ENCODE measurements around the gene TACO1. TPM values are rescaled to one million over a fixed set of nuclear protein-coding genes. Genes with fewer than 3 reads are reported as not detected.

TACO1 gene
- total and polyA plus RNA-seq, 2 of the 8 experiments (the other 6 are each of a cell fraction or from before 2014, with no cell fraction given) = 19.1 to 23.6 TPM

DNA sequence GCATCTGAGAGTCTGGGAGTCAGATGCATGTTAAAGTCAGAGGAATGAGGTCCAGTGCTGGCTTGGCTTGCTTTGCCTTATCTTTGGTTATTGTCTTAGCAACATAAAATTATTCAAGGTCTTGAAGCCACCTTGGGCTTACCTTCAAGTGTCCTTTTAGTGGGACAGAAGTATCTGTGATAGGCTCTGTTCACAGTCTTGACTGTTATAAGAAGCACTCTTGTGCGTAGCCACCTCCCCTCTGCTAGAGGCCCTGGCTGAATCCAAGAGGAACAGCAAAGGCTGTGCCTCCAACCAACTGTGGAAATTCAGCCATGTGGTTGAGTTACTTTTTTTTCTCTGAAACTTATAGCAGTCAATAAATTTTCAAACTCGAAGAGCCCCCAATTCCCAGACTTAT lies 13.0 kb downstream of the TACO1 start:
- H4K20me1 ChIP-seq (replicated peaks in 1 of 2; ENCODE audit: control insufficient read depth in 1 of 2, insufficient read depth in 2 of 2, low read length in 2 of 2) = no peaks in the 10 kb centered on the region
- H4K8ac ChIP-seq (ENCODE audit: extremely low read depth, insufficient read depth, low read length) = no peak overlapping the region
- H2BK15ac ChIP-seq (ENCODE audit: low read length) = no peak overlapping the region
- H2AFZ ChIP-seq (ENCODE audit: low read length) = no peak overlapping the region
- 84% methylated on average over 2 of the region's 2 CpGs; no CpG with 5 or more reads in 1 of the 2 experiments for WGBS, 2 experiments (ENCODE audit: extremely low coverage in 1 of 2, insufficient coverage in 1 of 2, insufficient read length in 1 of 2, insufficient replicate concordance in 2 of 2, low coverage in 1 of 2, low lambda C conversion rate in 2 of 2, missing lambda C conversion rate in 1 of 2)
- no peak overlapping the region for H2BK20ac ChIP-seq (ENCODE audit: low read length)
- H3K14ac ChIP-seq (ENCODE audit: insufficient read length) = no peak overlapping the region
- H2BK5ac ChIP-seq (ENCODE audit: low read depth, low read length) = no peak overlapping the region
- no peak for TF ChIP-seq TAF1 (IDR thresholded peaks at IDR 0.05; ENCODE audit: low read depth, low read length)
- no peak for TF ChIP-seq NRF1 (IDR thresholded peaks at IDR 0.05; ENCODE audit: low read depth, low read length)
- TF ChIP-seq CHD2 (IDR thresholded peaks at IDR 0.05; ENCODE audit: low read length) = no peak
- TF ChIP-seq POLR2AphosphoS5 (IDR thresholded peaks at IDR 0.05; ENCODE audit: low read depth, low read length) = no peak
- no peak for TF ChIP-seq POU5F1 (IDR thresholded peaks at IDR 0.05; ENCODE audit: low read depth, low read length)
- TF ChIP-seq SRF (IDR thresholded peaks at IDR 0.05; ENCODE audit: low read depth, low read length) = no peak
- TF ChIP-seq ASH2L (IDR thresholded peaks at IDR 0.05; ENCODE audit: low read length) = no peak
- no peak for TF ChIP-seq FOSL1 (IDR thresholded peaks at IDR 0.05; ENCODE audit: insufficient read depth, low read depth, low read length)
- no peak for TF ChIP-seq RNF2 (IDR thresholded peaks at IDR 0.05; ENCODE audit: borderline replicate concordance, low read depth, low read length, missing control alignments, poor library complexity, severe bottlenecking)
- FAIRE-seq = no peak
- no peaks in the 10 kb centered on the region for H3K79me1 ChIP-seq (ENCODE audit: low read depth, low read length)
- H4K91ac ChIP-seq (replicated peaks; ENCODE audit: insufficient read length, low read length) = no peak overlapping the region
- peaks cover 0 to 5% (median 0%) of the 10 kb centered on the region in 4 experiments; a peak in 3 of 8 replicates for H3K36me3 ChIP-seq (ENCODE audit: control insufficient read depth in 2 of 4, insufficient read depth in 4 of 4, low read length in 3 of 4)
- H3K23ac ChIP-seq (ENCODE audit: insufficient read length) = no peak overlapping the region
- H2AK5ac ChIP-seq (ENCODE audit: low read depth, low read length) = no peak overlapping the region
- H3K4me1 ChIP-seq (replicated peaks in 1 of 4; ENCODE audit: control insufficient read depth in 3 of 4, insufficient read depth in 4 of 4, low read length in 3 of 4) = no peaks in the 10 kb centered on the region
- H3K27ac ChIP-seq (ENCODE audit: low read depth, low read length) = no peak overlapping the region
- no peak overlapping the region for H3K18ac ChIP-seq (ENCODE audit: extremely low read depth, low read length)
- no peak overlapping the region for H3K4me3 ChIP-seq (ENCODE audit: extremely low read depth in 1 of 4, insufficient read depth in 2 of 4, low read depth in 3 of 4, low read length in 4 of 4)
- no peak overlapping the region for H3K4me2 ChIP-seq (ENCODE audit: insufficient read depth in 1 of 2, low read depth in 2 of 2, low read length in 2 of 2)
- H3K23me2 ChIP-seq (ENCODE audit: low read depth, low read length) = no peaks in the 10 kb centered on the region
- no peak overlapping the region for H4K5ac ChIP-seq (ENCODE audit: insufficient read length, low read depth, low read length)
- H3K27me3 ChIP-seq (replicated peaks in 1 of 4; ENCODE audit: control insufficient read depth in 3 of 4, extremely low read depth in 1 of 4, insufficient read depth in 3 of 4, low read length in 3 of 4) = no peaks in the 10 kb centered on the region
- ChIA-PET POLR2A (ENCODE audit: partially characterized antibody) (interaction anchor here (1.5 kb wide), 1 partner anchor 13 kb away, joined by 3 read pairs; the partner anchor contains the start of gene TACO1), CTCF (ENCODE audit: partially characterized antibody) (interaction anchor here (2.8 to 5.6 kb wide), 6 partner anchors 39 to 188 kb away, joined by 13 to 64 read pairs (median 27); no protein-coding TSS in a partner anchor)
- H3K4ac ChIP-seq (replicated peaks; ENCODE audit: insufficient read length, low read depth, low read length) = no peak overlapping the region
- H3K9me3 ChIP-seq (ENCODE audit: insufficient read depth in 2 of 2, low read depth in 1 of 2, low read length in 1 of 2) = no peaks in the 10 kb centered on the region
- no peak overlapping the region for H3K56ac ChIP-seq (replicated peaks; ENCODE audit: insufficient read length, low read depth, low read length)
- no peak for DNase-seq (ENCODE audit: low read depth in 1 of 2, low spot score in 2 of 2)
- no peak overlapping the region for H2BK120ac ChIP-seq (replicated peaks; ENCODE audit: low read depth, low read length)
- no peaks in the 10 kb centered on the region for H3K79me2 ChIP-seq (ENCODE audit: control insufficient read depth in 1 of 2, insufficient read depth in 2 of 2, low read length in 2 of 2)
- H3K9ac ChIP-seq (replicated peaks in 1 of 4; ENCODE audit: extremely low read depth in 1 of 4, low read depth in 3 of 4, low read length in 3 of 4) = no peak overlapping the region
- no peak overlapping the region for H2BK12ac ChIP-seq (ENCODE audit: low read depth, low read length)
